Adrenal gland (tissue), 12 donors: ENCODE data around the gene PHACTR3. TPM values are rescaled to one million over a fixed set of nuclear protein-coding genes. Genes with fewer than 3 reads are reported as not detected.

Source experiments
- DNase-seq, 7 donors: peaks; one replicate each; pipeline ENCODE4 v3.0.0-alpha.2; 2019 to 2020
- H3K27ac ChIP-seq, 5 donors: fragments of 200-600 bp; sonication (generic) in 4 of 5; 1 replicate in 3 of 5; 2 replicates in 2 of 5; pipeline versions ENCODE4 v1.5.1 to v1.8.0; 2016 to 2020; ENCODE audit warnings: mild to moderate bottlenecking in 1 of 5
- H3K27me3 ChIP-seq: fragments of 200-600 bp; 2 replicates; pipeline ENCODE4 v1.8.0; 2021
- H3K36me3 ChIP-seq, 2 donors: fragments of 200-600 bp; replicated peaks in 1 of 2; 1 replicate in 1 of 2; 2 replicates in 1 of 2; pipeline versions ENCODE4 v1.5.1 to v1.8.0; 2018 to 2022
- H3K4me1 ChIP-seq, 2 donors: fragments of 200-600 bp; replicated peaks in 1 of 2; 1 replicate in 1 of 2; 2 replicates in 1 of 2; pipeline versions ENCODE4 v1.5.1 to v1.8.0; 2018 to 2021
- H3K4me3 ChIP-seq, 4 donors: fragments of 200-600 bp; sonication (generic) in 3 of 4; one replicate each; pipeline ENCODE4 v1.5.1; 2016 to 2018
- H3K9me3 ChIP-seq, 3 donors: fragments of 200-600 bp; sonication (generic) in 1 of 3; replicated peaks in 1 of 3; 1 replicate in 2 of 3; 2 replicates in 1 of 3; pipeline versions ENCODE4 v1.5.1 to v1.8.0; 2016 to 2021
- CTCF ChIP-seq, 6 experiments: fragments of 450-650 bp in 4 of 6; fragments of 200-600 bp in 2 of 6; sonication (generic) in 1 of 6; IDR thresholded peaks; 1 replicate in 5 of 6; 2 replicates in 1 of 6; pipeline versions ENCODE4 v1.5.1 to v1.8.0; 2016 to 2021; ENCODE audit warnings: antibody characterized with exemption in 6 of 6, mild to moderate bottlenecking in 2 of 6, moderate library complexity in 1 of 6
- POLR2A ChIP-seq, 2 donors: fragments of 450-650 bp; IDR thresholded peaks; one replicate each; pipeline ENCODE4 v1.6.1; 2017; ENCODE audit warnings: antibody characterized with exemption in 2 of 2, mild to moderate bottlenecking in 2 of 2, moderate library complexity in 1 of 2
- WGBS, 4 donors: extraction: QIAGEN DNeasy Blood & Tissue Kit in 2 of 4; methylation state at CpG; one replicate each; pipeline versions ENCODE4 v1.1.5 to v1.1.7; 2013 to 2017; 5-methylcytosine and 5-hydroxymethylcytosine counted together
- intact Hi-C, 2 donors: fragments of 100-400 bp; cut with DNase I; formaldehyde crosslinking; loops; one replicate each; pipeline versions ENCODE4 v1.14.1 to v1.15.0; 2022 to 2023
- polyA plus RNA-seq, 3 donors: library from polyadenylated mRNA; stranded (reverse); fragments of 200-250 nt in 2 of 3; fragments of 350-450 nt in 1 of 3; fragmentation: Illumina TruSeq in 1 of 3; extraction: RNeasy Lipid Tissue Mini Kit (QIAGEN cat#74804) in 1 of 3; gene quantifications; one replicate each; pipeline ENCODE4 v1.2.3, GENCODE V29; 2013 to 2014
- total RNA-seq, 9 donors: library from RNA; depleted of rRNA in 4 of 9; stranded (reverse); fragments of >200 nt in 4 of 9; fragments of 120-200 nt in 1 of 9; fragmentation: NEBNext Ultra II Directional in 1 of 9; extraction: Animal tissue kit (Norgen Biotek cat#: 25700) in 1 of 9; gene quantifications; one replicate each; pipeline versions ENCODE4 v1.1.0 to v1.2.4, GENCODE V29; 2013 to 2023
- donor health status: healthy with polysubstance abuse.
- donor health status: Bipolar disorder and iron deficiency.
- donor health status: DM: yes; HTN: yes; CAD: no.
- donor health status: DM: no; HTN: no; CAD: no.
- donor health status: DM: no; HTN: no; CAD: no.
- donor health status: DM: yes; HTN: yes; CAD: no.

The PHACTR3 gene
- total and polyA plus RNA-seq, 12 donors, result 0.17 to 4.5 (median 0.81) TPM

- TF ChIP-seq POLR2A (IDR thresholded peaks at IDR 0.05), result no peak
- TF ChIP-seq CTCF (IDR thresholded peaks at IDR 0.05), result no peak
- DNase-seq, result peak in 3 of 7 donors; percentile 5 to 27 (median 6)
These were observed 173.7 kb downstream of the PHACTR3 start for GRCh38 chr20:59777814-59778575.

DNA sequence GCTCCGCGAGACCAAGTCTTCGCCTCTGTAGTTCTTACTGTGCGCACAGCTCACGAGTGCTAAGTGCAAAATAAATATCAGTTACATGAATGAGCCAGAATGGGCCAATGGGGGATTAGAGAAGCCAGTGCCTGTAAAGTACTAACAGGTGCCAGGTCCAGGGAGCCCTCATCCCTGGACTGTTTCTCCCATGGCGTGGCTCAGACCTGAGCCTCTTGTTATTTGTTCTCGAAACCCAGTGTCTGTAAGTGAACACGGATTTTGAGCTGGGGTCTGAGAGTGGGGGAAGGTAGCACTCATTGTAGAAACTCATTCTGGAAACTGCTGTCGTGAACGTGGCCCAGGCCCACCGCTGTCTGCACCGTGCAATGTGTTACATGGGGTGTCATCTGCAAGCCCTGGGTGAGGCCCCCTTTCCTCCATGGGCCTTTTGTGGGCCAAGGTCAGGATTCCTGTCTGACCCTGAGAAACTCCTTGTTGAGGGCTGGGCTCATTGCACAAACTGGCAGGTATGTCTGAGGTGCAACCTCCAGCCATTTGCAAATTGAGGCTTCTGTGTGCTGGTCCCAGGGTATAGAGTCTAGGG lies 174.4 kb downstream of the PHACTR3 start:
- Histone ChIP-seq H3K27ac (no peak overlapping the region), H3K4me1 (no peaks in the 10 kb centered on the region), H3K9me3 (no peaks in the 10 kb centered on the region), H3K4me3 (no peak overlapping the region), H3K36me3 (no peaks in the 10 kb centered on the region), H3K27me3 (peaks cover 3% of the 10 kb centered on the region)
- DNase-seq, result peak in 3 of 7 donors; percentile 3 to 25 (median 5)
- no peak for TF ChIP-seq CTCF (IDR thresholded peaks at IDR 0.05)
- no peak for TF ChIP-seq POLR2A (IDR thresholded peaks at IDR 0.05)
- 70 to 84% (median 80%) methylated on average over 8 to 12 of the region's 12 CpGs for WGBS, 4 donors
- intact Hi-C loops, result no loop called here

More at GRCh38 chr20:59777814-59778575, 173.7 kb downstream of the PHACTR3 start:
- H3K9me3 ChIP-seq, result no peaks in the 10 kb centered on the region
- WGBS, 4 donors, result 82 to 87% (median 85%) methylated on average over 18 to 19 of the region's 19 CpGs
- H3K4me1 ChIP-seq, result no peaks in the 10 kb centered on the region
- intact Hi-C loops, result no loop called here
- no peak overlapping the region for H3K4me3 ChIP-seq
- no peak overlapping the region for H3K27ac ChIP-seq
- H3K27me3 ChIP-seq, result peaks cover 3% of the 10 kb centered on the region
- H3K36me3 ChIP-seq, result no peaks in the 10 kb centered on the region

DNA sequence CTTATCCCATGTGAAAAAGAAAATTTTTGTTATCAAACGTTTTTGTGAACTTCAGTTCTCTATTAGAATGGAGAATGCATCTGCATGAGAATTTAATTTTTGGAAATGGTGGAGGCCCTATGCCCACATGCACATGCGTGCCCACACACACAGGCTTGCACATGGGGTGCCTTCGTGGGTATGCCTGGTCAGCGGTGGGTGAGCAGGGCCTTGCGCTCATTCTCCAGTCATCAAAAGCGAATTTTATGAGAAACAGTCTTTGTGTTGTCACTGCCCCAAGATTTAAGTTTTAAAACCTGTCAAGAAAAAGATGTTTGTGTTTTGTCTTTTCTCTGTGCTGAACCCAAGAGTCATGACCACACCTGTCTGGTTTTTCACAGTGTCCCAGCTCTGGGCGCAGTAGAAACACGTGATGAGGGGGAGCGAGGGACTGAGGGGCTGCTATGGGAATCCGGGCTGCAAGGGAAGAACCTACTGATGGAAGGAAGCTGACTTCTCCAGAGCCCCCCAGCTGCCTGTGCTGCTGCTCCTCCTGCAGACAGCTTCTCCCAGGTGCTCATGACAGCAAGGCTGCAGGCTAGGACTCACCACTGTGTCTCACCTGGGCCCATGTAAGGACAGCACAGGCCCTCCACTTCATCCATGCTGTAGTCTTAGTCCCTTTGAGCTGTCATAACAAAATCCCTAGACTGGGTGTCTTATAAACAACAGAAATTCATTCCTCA lies 175.5 kb downstream of the PHACTR3 start:
- TF ChIP-seq CTCF (IDR thresholded peaks at IDR 0.05) (no peak), POLR2A (IDR thresholded peaks at IDR 0.05) (no peak)
- Histone ChIP-seq H3K27ac (no peak overlapping the region), H3K36me3 (no peaks in the 10 kb centered on the region), H3K9me3 (no peaks in the 10 kb centered on the region), H3K4me3 (no peak overlapping the region), H3K27me3 (peaks cover 3% of the 10 kb centered on the region), H3K4me1 (no peaks in the 10 kb centered on the region)
- DNase-seq, result peak in 2 of 7 donors; percentile 4 to 7
- intact Hi-C loops, result loop anchor here (5.0 kb wide), 2 partner anchors 67 to 72 kb away; no protein-coding TSS in a partner anchor
- 65 to 68% (median 66%) methylated on average over 10 of the region's 10 CpGs for WGBS, 4 donors
